ENCODE measurements around the gene CCT8. TPM values are rescaled to one million over a fixed set of nuclear protein-coding genes. Genes with fewer than 3 reads are reported as not detected.

CCT8 gene
- polyA plus RNA-seq, 1 donor = 213 TPM

- no peaks in the 10 kb centered on the region for H3K27me3 ChIP-seq (ENCODE audit: control insufficient read depth, insufficient read depth, low read length)
- no peak for DNase-seq
- no peaks in the 10 kb centered on the region for H3K4me1 ChIP-seq (ENCODE audit: control insufficient read depth, insufficient read depth, low read length)
- H3K36me3 ChIP-seq (ENCODE audit: control insufficient read depth, insufficient read depth, low read length) = peaks cover 81% of the 10 kb centered on the region
- no peak overlapping the region for H3K4me3 ChIP-seq (ENCODE audit: low read length)
- H3K9me3 ChIP-seq (ENCODE audit: control insufficient read depth, low read depth, low read length) = no peaks in the 10 kb centered on the region
- no CpG with 5 or more reads among the region's 3 CpGs for WGBS (ENCODE audit: insufficient coverage, low lambda C conversion rate)
- no peak overlapping the region for H3K27ac ChIP-seq (ENCODE audit: low read length)
These were observed 16.9 kb downstream of the CCT8 start for GRCh38 chr21:29056538-29057050.

DNA sequence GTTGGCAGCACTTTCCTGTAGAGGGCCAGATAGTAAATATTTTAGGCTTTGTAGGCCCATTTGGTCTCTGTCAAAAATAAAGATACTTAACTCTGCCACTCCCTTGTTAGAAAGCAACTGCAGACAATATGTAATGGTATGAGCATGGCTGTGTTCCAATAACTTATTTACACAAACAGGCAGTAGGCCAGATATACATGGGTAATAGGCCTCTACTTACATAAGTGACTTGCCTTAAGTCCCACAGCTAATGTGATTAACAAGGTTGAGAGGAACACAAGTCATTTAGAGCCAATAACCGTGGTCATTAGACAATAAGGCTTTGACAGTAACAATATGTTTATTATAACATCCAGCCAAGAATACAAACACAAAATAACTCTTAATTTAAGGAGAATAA lies 17.4 kb downstream of the CCT8 start:
- H3K27ac ChIP-seq (ENCODE audit: low read length) = no peak overlapping the region
- no peaks in the 10 kb centered on the region for H3K9me3 ChIP-seq (ENCODE audit: control insufficient read depth, low read depth, low read length)
- DNase-seq = no peak
- H3K36me3 ChIP-seq (ENCODE audit: control insufficient read depth, insufficient read depth, low read length) = peaks cover 81% of the 10 kb centered on the region
- no peak overlapping the region for H3K4me3 ChIP-seq (ENCODE audit: low read length)
- H3K27me3 ChIP-seq (ENCODE audit: control insufficient read depth, insufficient read depth, low read length) = no peaks in the 10 kb centered on the region
- H3K4me1 ChIP-seq (ENCODE audit: control insufficient read depth, insufficient read depth, low read length) = no peaks in the 10 kb centered on the region
- WGBS (ENCODE audit: insufficient coverage, low lambda C conversion rate) = no CpG with 5 or more reads among the region's 1 CpG

GRCh38 chr21:29055080-29055479 lies 18.4 kb downstream of the CCT8 start:
- no peak for DNase-seq
- H3K27me3 ChIP-seq (ENCODE audit: control insufficient read depth, insufficient read depth, low read length) = no peaks in the 10 kb centered on the region
- no peak overlapping the region for H3K27ac ChIP-seq (ENCODE audit: low read length)
- H3K4me3 ChIP-seq (ENCODE audit: low read length) = no peak overlapping the region
- H3K36me3 ChIP-seq (ENCODE audit: control insufficient read depth, insufficient read depth, low read length) = peaks cover 82% of the 10 kb centered on the region
- no CpG with 5 or more reads among the region's 5 CpGs for WGBS (ENCODE audit: insufficient coverage, low lambda C conversion rate)
- no peaks in the 10 kb centered on the region for H3K9me3 ChIP-seq (ENCODE audit: control insufficient read depth, low read depth, low read length)
- H3K4me1 ChIP-seq (ENCODE audit: control insufficient read depth, insufficient read depth, low read length) = no peaks in the 10 kb centered on the region

GRCh38 chr21:29053656-29054055 lies 19.8 kb downstream of the CCT8 start:
- 100% methylated on average over 2 of the region's 4 CpGs for WGBS (ENCODE audit: insufficient coverage, low lambda C conversion rate)
- no peak overlapping the region for H3K4me3 ChIP-seq (ENCODE audit: low read length)
- H3K4me1 ChIP-seq (ENCODE audit: control insufficient read depth, insufficient read depth, low read length) = no peaks in the 10 kb centered on the region
- no peaks in the 10 kb centered on the region for H3K27me3 ChIP-seq (ENCODE audit: control insufficient read depth, insufficient read depth, low read length)
- no peaks in the 10 kb centered on the region for H3K9me3 ChIP-seq (ENCODE audit: control insufficient read depth, low read depth, low read length)
- H3K36me3 ChIP-seq (ENCODE audit: control insufficient read depth, insufficient read depth, low read length) = peaks cover 85% of the 10 kb centered on the region
- no peak for DNase-seq
- H3K27ac ChIP-seq (ENCODE audit: low read length) = no peak overlapping the region

- Histone ChIP-seq H3K27me3 (ENCODE audit: control insufficient read depth, insufficient read depth, low read length) (no peaks in the 10 kb centered on the region), H3K4me3 (ENCODE audit: low read length) (no peak overlapping the region), H3K4me1 (ENCODE audit: control insufficient read depth, insufficient read depth, low read length) (no peaks in the 10 kb centered on the region), H3K9me3 (ENCODE audit: control insufficient read depth, low read depth, low read length) (no peaks in the 10 kb centered on the region), H3K36me3 (ENCODE audit: control insufficient read depth, insufficient read depth, low read length) (peaks cover 81% of the 10 kb centered on the region), H3K27ac (ENCODE audit: low read length) (no peak overlapping the region)
- WGBS (ENCODE audit: insufficient coverage, low lambda C conversion rate) = 100% methylated on average over 2 of the region's 5 CpGs
- no peak for DNase-seq
These were observed 20.4 kb downstream of the CCT8 start for GRCh38 chr21:29053011-29053553.

- Histone ChIP-seq H3K9me3 (ENCODE audit: control insufficient read depth, low read depth, low read length) (no peaks in the 10 kb centered on the region), H3K27me3 (ENCODE audit: control insufficient read depth, insufficient read depth, low read length) (no peaks in the 10 kb centered on the region), H3K4me3 (ENCODE audit: low read length) (no peak overlapping the region), H3K27ac (ENCODE audit: low read length) (no peak overlapping the region), H3K36me3 (ENCODE audit: control insufficient read depth, insufficient read depth, low read length) (peaks cover 83% of the 10 kb centered on the region), H3K4me1 (ENCODE audit: control insufficient read depth, insufficient read depth, low read length) (no peaks in the 10 kb centered on the region)
- DNase-seq = no peak
- no CpG with 5 or more reads among the region's 5 CpGs for WGBS (ENCODE audit: insufficient coverage, low lambda C conversion rate)
These were observed 21.2 kb downstream of the CCT8 start for GRCh38 chr21:29052224-29052623.

DNA sequence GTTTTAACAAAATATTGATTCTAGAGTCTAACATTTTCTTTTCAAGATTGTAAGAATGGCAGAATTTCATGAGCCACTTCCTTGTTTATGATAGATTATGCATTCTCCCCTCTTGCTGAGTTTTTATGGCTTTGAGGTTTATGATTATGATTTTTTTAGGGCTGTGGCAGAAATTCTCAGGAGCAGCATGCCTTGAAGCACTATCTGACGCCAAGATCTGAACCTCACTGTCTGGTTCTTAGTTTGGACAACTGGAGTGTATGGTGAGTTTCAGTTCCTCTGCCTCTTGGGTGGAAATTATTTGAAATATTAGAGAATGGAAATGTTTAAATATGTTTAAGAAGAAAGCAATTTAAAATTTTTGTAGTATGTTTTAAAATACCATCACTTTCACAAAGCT lies 38.8 kb downstream of the CCT8 start:
- Histone ChIP-seq H3K9me3 (ENCODE audit: control insufficient read depth, low read depth, low read length) (no peaks in the 10 kb centered on the region), H3K27ac (ENCODE audit: low read length) (no peak overlapping the region), H3K4me1 (ENCODE audit: control insufficient read depth, insufficient read depth, low read length) (no peaks in the 10 kb centered on the region), H3K4me3 (ENCODE audit: low read length) (no peak overlapping the region), H3K27me3 (ENCODE audit: control insufficient read depth, insufficient read depth, low read length) (no peaks in the 10 kb centered on the region), H3K36me3 (ENCODE audit: control insufficient read depth, insufficient read depth, low read length) (peaks cover 52% of the 10 kb centered on the region)
- no CpG with 5 or more reads among the region's 1 CpG for WGBS (ENCODE audit: insufficient coverage, low lambda C conversion rate)
- no peak for DNase-seq

DNA sequence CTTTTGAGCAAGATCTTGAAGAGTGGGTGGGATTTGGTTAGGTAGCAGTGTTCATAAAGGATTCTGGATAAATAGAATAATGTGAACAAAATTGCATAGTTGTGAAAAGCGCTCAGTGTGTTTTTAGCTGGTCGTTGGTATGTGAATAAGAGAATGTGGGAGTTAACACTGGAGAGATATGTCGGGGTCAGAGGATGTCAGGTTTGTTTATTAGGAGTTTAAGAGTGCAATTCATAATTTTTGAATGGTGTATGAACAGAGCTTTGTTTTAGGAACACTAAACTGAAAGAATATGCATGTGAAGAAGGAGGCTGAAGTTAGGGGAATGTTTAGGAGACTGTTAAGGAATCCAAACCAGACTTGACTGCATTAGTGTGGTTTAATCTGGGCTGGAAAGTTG lies 39.6 kb downstream of the CCT8 start:
- Histone ChIP-seq H3K27ac (ENCODE audit: low read length) (no peak overlapping the region), H3K36me3 (ENCODE audit: control insufficient read depth, insufficient read depth, low read length) (peaks cover 49% of the 10 kb centered on the region), H3K27me3 (ENCODE audit: control insufficient read depth, insufficient read depth, low read length) (no peaks in the 10 kb centered on the region), H3K4me3 (ENCODE audit: low read length) (no peak overlapping the region), H3K4me1 (ENCODE audit: control insufficient read depth, insufficient read depth, low read length) (no peaks in the 10 kb centered on the region), H3K9me3 (ENCODE audit: control insufficient read depth, low read depth, low read length) (no peaks in the 10 kb centered on the region)
- WGBS (ENCODE audit: insufficient coverage, low lambda C conversion rate) = 87% methylated on average over 2 of the region's 3 CpGs
- no peak for DNase-seq

DNA sequence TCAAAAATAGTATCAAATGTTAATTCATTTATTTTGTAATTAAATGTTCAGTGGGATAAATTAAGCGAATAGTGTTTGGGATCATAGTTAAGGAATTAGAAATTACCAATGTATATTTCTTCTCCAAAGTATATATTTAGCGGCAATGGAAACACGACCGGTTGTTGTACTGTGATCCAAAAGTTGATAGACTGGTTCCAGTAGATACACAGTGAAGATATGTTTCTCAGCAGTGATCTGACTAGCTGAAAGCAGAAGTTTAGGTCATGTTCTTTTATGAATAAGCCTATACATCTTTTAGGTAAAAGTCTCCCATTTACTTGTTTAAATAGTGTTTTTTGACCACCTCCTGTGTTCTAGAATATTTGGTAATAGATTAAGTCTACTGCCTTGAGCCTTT lies 40.1 kb downstream of the CCT8 start:
- H3K27ac ChIP-seq (ENCODE audit: low read length) = no peak overlapping the region
- H3K27me3 ChIP-seq (ENCODE audit: control insufficient read depth, insufficient read depth, low read length) = no peaks in the 10 kb centered on the region
- H3K9me3 ChIP-seq (ENCODE audit: control insufficient read depth, low read depth, low read length) = no peaks in the 10 kb centered on the region
- DNase-seq = no peak
- 100% methylated on average over 1 of the region's 4 CpGs for WGBS (ENCODE audit: insufficient coverage, low lambda C conversion rate)
- H3K4me3 ChIP-seq (ENCODE audit: low read length) = no peak overlapping the region
- H3K36me3 ChIP-seq (ENCODE audit: control insufficient read depth, insufficient read depth, low read length) = peaks cover 50% of the 10 kb centered on the region
- no peaks in the 10 kb centered on the region for H3K4me1 ChIP-seq (ENCODE audit: control insufficient read depth, insufficient read depth, low read length)

- Histone ChIP-seq H3K4me1 (ENCODE audit: control insufficient read depth, insufficient read depth, low read length) (peaks cover 1% of the 10 kb centered on the region), H3K36me3 (ENCODE audit: control insufficient read depth, insufficient read depth, low read length) (peaks cover 44% of the 10 kb centered on the region), H3K27me3 (ENCODE audit: control insufficient read depth, insufficient read depth, low read length) (no peaks in the 10 kb centered on the region), H3K9me3 (ENCODE audit: control insufficient read depth, low read depth, low read length) (no peaks in the 10 kb centered on the region), H3K27ac (ENCODE audit: low read length) (no peak overlapping the region), H3K4me3 (ENCODE audit: low read length) (no peak overlapping the region)
- no peak for DNase-seq
- no CpG with 5 or more reads among the region's 1 CpG for WGBS (ENCODE audit: insufficient coverage, low lambda C conversion rate)
These were observed 42.5 kb downstream of the CCT8 start for GRCh38 chr21:29030909-29031308.

DNA sequence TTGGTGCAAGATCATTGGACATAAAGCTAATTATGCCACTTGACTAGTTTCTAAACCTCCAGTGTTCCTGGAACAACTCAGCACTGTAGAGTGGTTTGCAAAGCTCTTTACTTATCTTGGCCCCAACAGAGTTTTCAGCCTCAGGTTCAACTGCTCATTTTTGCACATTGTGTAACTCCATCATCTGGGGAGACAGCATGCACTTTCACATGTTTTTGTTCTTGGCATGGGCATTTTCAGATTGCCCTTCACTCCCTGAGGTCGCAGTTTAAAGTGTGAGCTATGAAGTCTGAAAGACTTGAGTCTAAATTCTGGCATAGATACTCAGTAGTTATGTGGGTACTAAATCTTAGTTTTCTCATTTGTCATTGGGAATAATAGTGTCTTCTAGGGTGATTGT lies 43.9 kb downstream of the CCT8 start:
- H3K4me3 ChIP-seq (ENCODE audit: low read length) = no peak overlapping the region

More for the DNA sequence above, 43.9 kb downstream of the CCT8 start:
- H3K4me1 ChIP-seq (ENCODE audit: control insufficient read depth, insufficient read depth, low read length) = peaks cover 3% of the 10 kb centered on the region
- no peak for DNase-seq
- no CpG with 5 or more reads among the region's 1 CpG for WGBS (ENCODE audit: insufficient coverage, low lambda C conversion rate)
- H3K27me3 ChIP-seq (ENCODE audit: control insufficient read depth, insufficient read depth, low read length) = no peaks in the 10 kb centered on the region
- no peaks in the 10 kb centered on the region for H3K9me3 ChIP-seq (ENCODE audit: control insufficient read depth, low read depth, low read length)
- H3K36me3 ChIP-seq (ENCODE audit: control insufficient read depth, insufficient read depth, low read length) = peaks cover 37% of the 10 kb centered on the region
- no peak overlapping the region for H3K27ac ChIP-seq (ENCODE audit: low read length)
